SIG-M5 (cell line): ENCODE results near the gene RRM1.

Source experiments
- DNase-seq: peaks from one replicate; lab custom pipeline; 2025; lab: John Stamatoyannopoulos, UW

Gene RRM1

DNA sequence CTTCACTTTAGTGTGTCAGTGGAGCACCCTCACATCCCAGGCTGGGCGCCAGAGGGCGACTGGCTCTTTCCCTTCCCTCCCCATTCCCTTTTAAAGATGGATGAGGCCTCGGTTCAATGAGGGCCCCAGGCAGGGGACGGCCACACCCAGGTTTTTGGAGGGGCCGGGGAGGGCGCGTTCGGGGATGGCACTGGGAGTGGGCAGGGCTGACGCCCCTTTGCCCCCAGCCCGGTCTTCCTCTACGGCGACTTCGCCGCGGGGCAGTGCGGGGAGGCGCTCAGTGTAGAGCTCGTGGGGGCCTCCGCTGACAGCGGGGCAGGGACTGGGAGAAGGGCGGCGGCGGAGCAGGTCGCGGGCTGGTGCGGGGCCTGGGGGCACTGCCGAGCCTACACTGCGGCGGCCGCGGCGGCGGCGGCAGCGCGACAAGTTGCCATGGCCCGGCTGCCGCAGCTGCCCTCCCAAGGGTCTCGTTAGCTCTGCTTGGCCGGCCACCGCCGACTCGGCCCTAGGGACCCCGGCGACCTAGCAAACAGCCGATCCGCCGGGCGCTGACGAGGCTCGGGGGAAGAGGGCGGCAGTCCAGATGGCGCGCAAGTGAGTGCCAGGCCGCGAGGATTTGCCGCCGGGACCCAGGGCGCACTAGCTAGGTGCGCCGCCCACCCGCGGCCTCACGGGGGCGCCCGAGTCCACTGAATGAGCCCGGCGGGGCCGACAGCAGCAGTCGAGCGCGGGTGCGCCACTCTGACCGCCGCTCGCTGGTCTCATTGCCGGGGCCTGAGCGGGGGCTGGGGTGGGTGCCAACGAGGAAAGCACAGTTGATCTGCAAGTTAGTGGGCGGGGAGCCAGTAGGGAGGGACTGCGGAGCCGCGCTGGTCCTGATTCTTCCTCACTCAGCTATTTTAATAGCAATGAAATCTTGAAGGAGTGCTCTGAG, 92.7 kb downstream of the RRM1 start:
- DNase-seq: no peak
